ENCODE data around the gene SRPK1. TPM values are rescaled to one million over a fixed set of nuclear protein-coding genes. Genes with fewer than 3 reads are reported as not detected.

The SRPK1 gene
- total and polyA plus RNA-seq, 10 of the 15 experiments (the other 5 are each of a cell fraction or from before 2014, with no cell fraction given), result 47.4 to 112 (median 85.8) TPM

DNA sequence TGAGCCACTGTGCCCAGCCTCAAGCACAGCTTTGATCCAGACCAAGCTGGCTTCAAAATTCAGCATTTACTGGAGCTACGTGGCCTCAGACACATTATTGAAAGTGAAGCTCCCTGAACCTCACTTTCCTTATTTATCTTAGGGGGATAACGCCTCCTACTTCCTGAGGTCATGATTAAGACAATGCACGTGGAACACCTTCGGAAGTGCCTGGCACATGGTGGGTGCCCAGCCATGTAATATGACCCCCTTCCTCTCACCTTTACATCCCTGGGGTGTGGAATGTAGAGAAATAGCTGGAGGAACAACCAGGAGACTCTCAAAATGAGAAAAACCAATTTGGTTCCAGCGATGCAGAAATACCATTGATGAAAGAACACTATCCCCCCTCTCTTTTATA lies 122.2 kb downstream of the SRPK1 start:
- no peaks in the 10 kb centered on the region for H3K36me3 ChIP-seq (ENCODE audit: control insufficient read depth in 2 of 2, insufficient read depth in 2 of 2, low read length in 1 of 2)
- H2AFZ ChIP-seq (ENCODE audit: control insufficient read depth, low read depth, low read length), result no peak overlapping the region
- ATAC-seq, result no peak
- intact Hi-C loops (cut with micrococcal nuclease; ENCODE audit: unreplicated experiment), result loop anchor here (1.0 kb wide), 1 partner anchor 11 kb away; no protein-coding TSS in a partner anchor
- WGBS (ENCODE audit: insufficient coverage, insufficient replicate concordance, low lambda C conversion rate, missing lambda C conversion rate), result 22% methylated on average over 5 of the region's 5 CpGs
- ChIA-PET CTCF (no interaction called here), POLR2A (no interaction called here), SMC1A (ENCODE audit: uncharacterized antibody, unreplicated experiment) (no interaction called here), RAD21 (ENCODE audit: unreplicated experiment) (interaction anchor here (1.6 kb wide), 1 partner anchor 12 kb away, joined by 6 read pairs; no protein-coding TSS in a partner anchor)
- H4K20me1 ChIP-seq (ENCODE audit: control insufficient read depth, insufficient read depth), result no peaks in the 10 kb centered on the region
- no peaks in the 10 kb centered on the region for H3K79me2 ChIP-seq (ENCODE audit: control insufficient read depth, insufficient read depth, low read length)
- no peak overlapping the region for H3K27ac ChIP-seq (ENCODE audit: control insufficient read depth, insufficient read depth)
- no peak overlapping the region for H3K4me3 ChIP-seq
- no TSS peak for BruUV-seq (replicated peaks)
- DNase-seq (ENCODE audit: low read depth, low spot score), result no peak
- no peaks in the 10 kb centered on the region for H3K4me1 ChIP-seq (ENCODE audit: control insufficient read depth, insufficient read depth, low read length)
- H3K9ac ChIP-seq (ENCODE audit: control insufficient read depth, insufficient read depth, low read length), result no peak overlapping the region
- in situ Hi-C loops (cut with MboI), result no loop called here
- no peaks in the 10 kb centered on the region for H3K9me3 ChIP-seq (replicated peaks; ENCODE audit: control insufficient read depth, insufficient read depth, low read length)
- TF ChIP-seq NFXL1 (IDR thresholded peaks at IDR 0.05; ENCODE audit: borderline replicate concordance) (no peak), ZNF217 (IDR thresholded peaks at IDR 0.05) (no peak), CBX3 (IDR thresholded peaks at IDR 0.05; ENCODE audit: borderline replicate concordance, low read depth) (no peak), CBX5 (IDR thresholded peaks at IDR 0.05; ENCODE audit: low read depth) (no peak), SMARCA5 (IDR thresholded peaks at IDR 0.05) (no peak), ETV6 (conservative IDR thresholded peaks at IDR 0.05 in 1 of 2, IDR thresholded peaks at IDR 0.05 in 1 of 2; ENCODE audit: borderline replicate concordance in 1 of 2, low read depth in 1 of 2) (no peak), KDM1A (IDR thresholded peaks at IDR 0.05; ENCODE audit: borderline replicate concordance) (no peak), MYB (IDR thresholded peaks at IDR 0.05; ENCODE audit: borderline replicate concordance, low read depth, low read length) (no peak), ZBED1 (IDR thresholded peaks at IDR 0.05; ENCODE audit: borderline replicate concordance) (no peak), HDGF (IDR thresholded peaks at IDR 0.05) (no peak), POLR2AphosphoS2 (IDR thresholded peaks at IDR 0.05; ENCODE audit: low read depth, low read length) (no peak)
- TF ChIP-seq, protein P1, sequence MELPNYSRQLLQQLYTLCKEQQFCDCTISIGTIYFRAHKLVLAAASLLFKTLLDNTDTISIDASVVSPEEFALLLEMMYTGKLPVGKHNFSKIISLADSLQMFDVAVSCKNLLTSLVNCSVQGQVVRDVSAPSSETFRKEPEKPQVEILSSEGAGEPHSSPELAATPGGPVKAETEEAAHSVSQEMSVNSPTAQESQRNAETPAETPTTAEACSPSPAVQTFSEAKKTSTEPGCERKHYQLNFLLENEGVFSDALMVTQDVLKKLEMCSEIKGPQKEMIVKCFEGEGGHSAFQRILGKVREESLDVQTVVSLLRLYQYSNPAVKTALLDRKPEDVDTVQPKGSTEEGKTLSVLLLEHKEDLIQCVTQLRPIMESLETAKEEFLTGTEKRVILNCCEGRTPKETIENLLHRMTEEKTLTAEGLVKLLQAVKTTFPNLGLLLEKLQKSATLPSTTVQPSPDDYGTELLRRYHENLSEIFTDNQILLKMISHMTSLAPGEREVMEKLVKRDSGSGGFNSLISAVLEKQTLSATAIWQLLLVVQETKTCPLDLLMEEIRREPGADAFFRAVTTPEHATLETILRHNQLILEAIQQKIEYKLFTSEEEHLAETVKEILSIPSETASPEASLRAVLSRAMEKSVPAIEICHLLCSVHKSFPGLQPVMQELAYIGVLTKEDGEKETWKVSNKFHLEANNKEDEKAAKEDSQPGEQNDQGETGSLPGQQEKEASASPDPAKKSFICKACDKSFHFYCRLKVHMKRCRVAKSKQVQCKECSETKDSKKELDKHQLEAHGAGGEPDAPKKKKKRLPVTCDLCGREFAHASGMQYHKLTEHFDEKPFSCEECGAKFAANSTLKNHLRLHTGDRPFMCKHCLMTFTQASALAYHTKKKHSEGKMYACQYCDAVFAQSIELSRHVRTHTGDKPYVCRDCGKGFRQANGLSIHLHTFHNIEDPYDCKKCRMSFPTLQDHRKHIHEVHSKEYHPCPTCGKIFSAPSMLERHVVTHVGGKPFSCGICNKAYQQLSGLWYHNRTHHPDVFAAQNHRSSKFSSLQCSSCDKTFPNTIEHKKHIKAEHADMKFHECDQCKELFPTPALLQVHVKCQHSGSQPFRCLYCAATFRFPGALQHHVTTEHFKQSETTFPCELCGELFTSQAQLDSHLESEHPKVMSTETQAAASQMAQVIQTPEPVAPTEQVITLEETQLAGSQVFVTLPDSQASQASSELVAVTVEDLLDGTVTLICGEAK (IDR thresholded peaks at IDR 0.05; ENCODE audit: borderline replicate concordance), result no peak
- TF ChIP-seq, protein P2, sequence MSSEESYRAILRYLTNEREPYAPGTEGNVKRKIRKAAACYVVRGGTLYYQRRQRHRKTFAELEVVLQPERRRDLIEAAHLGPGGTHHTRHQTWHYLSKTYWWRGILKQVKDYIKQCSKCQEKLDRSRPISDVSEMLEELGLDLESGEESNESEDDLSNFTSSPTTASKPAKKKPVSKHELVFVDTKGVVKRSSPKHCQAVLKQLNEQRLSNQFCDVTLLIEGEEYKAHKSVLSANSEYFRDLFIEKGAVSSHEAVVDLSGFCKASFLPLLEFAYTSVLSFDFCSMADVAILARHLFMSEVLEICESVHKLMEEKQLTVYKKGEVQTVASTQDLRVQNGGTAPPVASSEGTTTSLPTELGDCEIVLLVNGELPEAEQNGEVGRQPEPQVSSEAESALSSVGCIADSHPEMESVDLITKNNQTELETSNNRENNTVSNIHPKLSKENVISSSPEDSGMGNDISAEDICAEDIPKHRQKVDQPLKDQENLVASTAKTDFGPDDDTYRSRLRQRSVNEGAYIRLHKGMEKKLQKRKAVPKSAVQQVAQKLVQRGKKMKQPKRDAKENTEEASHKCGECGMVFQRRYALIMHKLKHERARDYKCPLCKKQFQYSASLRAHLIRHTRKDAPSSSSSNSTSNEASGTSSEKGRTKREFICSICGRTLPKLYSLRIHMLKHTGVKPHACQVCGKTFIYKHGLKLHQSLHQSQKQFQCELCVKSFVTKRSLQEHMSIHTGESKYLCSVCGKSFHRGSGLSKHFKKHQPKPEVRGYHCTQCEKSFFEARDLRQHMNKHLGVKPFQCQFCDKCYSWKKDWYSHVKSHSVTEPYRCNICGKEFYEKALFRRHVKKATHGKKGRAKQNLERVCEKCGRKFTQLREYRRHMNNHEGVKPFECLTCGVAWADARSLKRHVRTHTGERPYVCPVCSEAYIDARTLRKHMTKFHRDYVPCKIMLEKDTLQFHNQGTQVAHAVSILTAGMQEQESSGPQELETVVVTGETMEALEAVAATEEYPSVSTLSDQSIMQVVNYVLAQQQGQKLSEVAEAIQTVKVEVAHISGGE (CRISPR knock-in tag; IDR thresholded peaks at IDR 0.05), result no peak
- 0 out of 4 replicates have a peak, but pooled peaks cover 0 to 1% of the 10 kb centered on the region in 2 experiments for H3K27me3 ChIP-seq (replicated peaks in 1 of 2; ENCODE audit: control insufficient read depth in 2 of 2, insufficient read depth in 2 of 2, low read length in 1 of 2)
- no peak overlapping the region for H3K4me2 ChIP-seq (ENCODE audit: control insufficient read depth, insufficient read depth)
- no peak for FAIRE-seq
